Tibial artery (tissue), 4 donors: Measurements from ENCODE around the gene ZKSCAN1.

Source experiments
- DNase-seq, 2 donors: peaks; one replicate each; pipeline ENCODE4 v3.0.0-alpha.2; 2019
- H3K27ac ChIP-seq, 2 donors: fragments of 200-600 bp; sonication (generic) in 1 of 2; 1 replicate in 1 of 2; 2 replicates in 1 of 2; pipeline ENCODE4 v1.5.1; 2018 to 2019; ENCODE audit warnings: mild to moderate bottlenecking in 1 of 2
- H3K27me3 ChIP-seq, 2 donors: fragments of 200-600 bp; sonication (generic) in 1 of 2; one replicate each; pipeline versions ENCODE4 v1.5.1 to v1.6.0; 2016 to 2019
- H3K36me3 ChIP-seq, 3 donors: fragments of 200-600 bp; sonication (generic) in 2 of 3; one replicate each; pipeline ENCODE4 v1.5.1; 2016 to 2019; ENCODE audit warnings: mild to moderate bottlenecking in 2 of 3
- H3K4me1 ChIP-seq, 4 donors: fragments of 200-600 bp; sonication (generic) in 2 of 4; 1 replicate in 3 of 4; 2 replicates in 1 of 4; pipeline ENCODE4 v1.5.1; 2016 to 2019
- H3K4me3 ChIP-seq, 2 donors: fragments of 200-600 bp; sonication (generic) in 1 of 2; 1 replicate in 1 of 2; 2 replicates in 1 of 2; pipeline ENCODE4 v1.5.1; 2018 to 2019; ENCODE audit warnings: mild to moderate bottlenecking in 2 of 2
- H3K9me3 ChIP-seq, 3 donors: fragments of 200-600 bp; sonication (generic) in 1 of 3; one replicate each; pipeline ENCODE4 v1.5.1; 2016 to 2019
- intact Hi-C: fragments of 100-400 bp; cut with DNase I; formaldehyde crosslinking; loops from one replicate; pipeline ENCODE4 v1.15.0; 2023; ENCODE audit warnings: low total_unique reads
- TF ChIP-seq, protein P1 (sequence below), 2 experiments: fragments of 200-600 bp in 1 of 2; fragments of 450-650 bp in 1 of 2; IDR thresholded peaks; one replicate each; pipeline ENCODE4 v1.5.1; 2017 to 2019; ENCODE audit warnings: antibody characterized with exemption in 2 of 2, mild to moderate bottlenecking in 1 of 2, moderate library complexity in 1 of 2

ZKSCAN1 gene

DNA sequence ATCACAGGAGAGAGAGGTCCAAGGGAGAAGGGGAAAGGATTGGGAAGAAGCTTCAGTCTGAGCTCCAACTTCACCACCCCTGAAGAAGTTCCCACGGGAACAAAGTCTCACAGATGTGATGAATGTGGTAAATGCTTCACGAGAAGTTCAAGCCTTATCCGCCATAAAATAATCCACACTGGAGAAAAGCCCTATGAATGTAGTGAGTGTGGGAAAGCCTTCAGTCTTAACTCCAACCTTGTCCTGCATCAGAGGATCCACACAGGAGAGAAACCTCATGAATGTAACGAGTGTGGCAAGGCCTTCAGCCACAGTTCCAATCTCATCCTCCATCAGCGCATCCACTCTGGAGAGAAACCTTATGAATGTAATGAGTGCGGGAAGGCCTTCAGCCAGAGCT lies 18.1 kb downstream of the ZKSCAN1 start:
- H3K4me3 ChIP-seq = no peak overlapping the region
- H3K36me3 ChIP-seq = peaks cover 59 to 80% (median 70%) of the 10 kb centered on the region in 3 donors
- intact Hi-C loops = no loop called here
- H3K9me3 ChIP-seq = no peaks in the 10 kb centered on the region
- TF ChIP-seq, protein P1, sequence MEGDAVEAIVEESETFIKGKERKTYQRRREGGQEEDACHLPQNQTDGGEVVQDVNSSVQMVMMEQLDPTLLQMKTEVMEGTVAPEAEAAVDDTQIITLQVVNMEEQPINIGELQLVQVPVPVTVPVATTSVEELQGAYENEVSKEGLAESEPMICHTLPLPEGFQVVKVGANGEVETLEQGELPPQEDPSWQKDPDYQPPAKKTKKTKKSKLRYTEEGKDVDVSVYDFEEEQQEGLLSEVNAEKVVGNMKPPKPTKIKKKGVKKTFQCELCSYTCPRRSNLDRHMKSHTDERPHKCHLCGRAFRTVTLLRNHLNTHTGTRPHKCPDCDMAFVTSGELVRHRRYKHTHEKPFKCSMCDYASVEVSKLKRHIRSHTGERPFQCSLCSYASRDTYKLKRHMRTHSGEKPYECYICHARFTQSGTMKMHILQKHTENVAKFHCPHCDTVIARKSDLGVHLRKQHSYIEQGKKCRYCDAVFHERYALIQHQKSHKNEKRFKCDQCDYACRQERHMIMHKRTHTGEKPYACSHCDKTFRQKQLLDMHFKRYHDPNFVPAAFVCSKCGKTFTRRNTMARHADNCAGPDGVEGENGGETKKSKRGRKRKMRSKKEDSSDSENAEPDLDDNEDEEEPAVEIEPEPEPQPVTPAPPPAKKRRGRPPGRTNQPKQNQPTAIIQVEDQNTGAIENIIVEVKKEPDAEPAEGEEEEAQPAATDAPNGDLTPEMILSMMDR (IDR thresholded peaks at IDR 0.05) = no peak
- DNase-seq = no peak
- no peaks in the 10 kb centered on the region for H3K4me1 ChIP-seq
- no peak overlapping the region for H3K27ac ChIP-seq
- no peaks in the 10 kb centered on the region for H3K27me3 ChIP-seq

DNA sequence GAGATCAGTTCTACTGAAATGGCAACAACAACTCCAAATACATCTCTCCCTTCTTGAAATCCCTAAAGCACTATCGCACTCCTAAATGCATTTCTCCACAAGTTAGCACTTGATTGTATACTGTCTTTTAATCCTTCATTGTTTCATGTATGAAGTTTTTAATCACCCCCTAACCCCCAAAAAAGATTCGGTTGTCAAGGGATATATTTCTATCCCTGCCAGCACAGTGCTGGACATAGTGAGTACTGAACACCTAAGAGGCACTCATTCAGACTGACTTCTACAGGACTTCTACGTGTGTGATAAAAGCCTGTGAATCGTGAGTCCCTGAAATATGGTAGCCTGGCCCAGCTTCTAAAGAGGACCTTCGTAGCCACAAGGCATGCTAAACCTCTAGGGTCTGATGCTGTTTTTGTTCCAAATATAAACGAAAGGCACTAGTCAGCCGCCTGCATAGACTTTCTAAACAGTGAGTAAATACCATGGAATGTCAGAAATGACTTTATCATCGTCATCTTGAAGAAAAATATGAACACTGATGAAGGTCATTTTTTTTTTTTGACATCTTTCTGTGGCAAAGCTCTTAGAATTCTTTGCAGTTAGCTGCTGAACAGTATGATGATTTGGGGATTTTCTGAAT lies 19.6 kb downstream of the ZKSCAN1 start:
- TF ChIP-seq, protein P1 (IDR thresholded peaks at IDR 0.05) = no peak
- H3K4me3 ChIP-seq = no peak overlapping the region
- no peak overlapping the region for H3K27ac ChIP-seq
- H3K27me3 ChIP-seq = no peaks in the 10 kb centered on the region
- H3K9me3 ChIP-seq = no peaks in the 10 kb centered on the region
- no peaks in the 10 kb centered on the region for H3K4me1 ChIP-seq
- no peak for DNase-seq
- intact Hi-C loops = no loop called here
- H3K36me3 ChIP-seq = peaks cover 54 to 70% (median 62%) of the 10 kb centered on the region in 3 donors

DNA sequence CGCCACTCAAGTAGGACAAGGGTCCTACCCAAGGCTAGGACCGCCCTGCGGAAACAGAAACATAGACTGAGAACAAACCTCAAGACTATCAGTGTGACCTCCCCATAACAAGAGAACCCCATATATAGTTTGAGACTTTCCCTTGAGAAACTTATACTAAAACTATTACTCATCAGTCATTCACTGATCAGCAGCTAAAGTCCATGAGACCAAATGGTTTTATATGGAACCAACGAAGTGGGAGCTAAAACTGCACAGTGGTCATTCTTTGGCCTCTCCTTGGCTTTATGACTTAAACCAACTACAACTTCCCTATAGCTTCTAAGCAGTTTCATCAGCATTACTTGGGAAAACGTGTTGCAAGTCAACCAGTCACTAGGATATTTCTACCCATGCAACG lies 20.5 kb downstream of the ZKSCAN1 start:
- intact Hi-C loops = no loop called here
- no peak for DNase-seq
- peaks cover 45 to 62% (median 53%) of the 10 kb centered on the region in 3 donors for H3K36me3 ChIP-seq
- H3K9me3 ChIP-seq = no peaks in the 10 kb centered on the region
- TF ChIP-seq, protein P1 (IDR thresholded peaks at IDR 0.05) = no peak
- H3K27ac ChIP-seq = no peak overlapping the region
- no peaks in the 10 kb centered on the region for H3K27me3 ChIP-seq
- H3K4me1 ChIP-seq = no peaks in the 10 kb centered on the region
- no peak overlapping the region for H3K4me3 ChIP-seq

DNA sequence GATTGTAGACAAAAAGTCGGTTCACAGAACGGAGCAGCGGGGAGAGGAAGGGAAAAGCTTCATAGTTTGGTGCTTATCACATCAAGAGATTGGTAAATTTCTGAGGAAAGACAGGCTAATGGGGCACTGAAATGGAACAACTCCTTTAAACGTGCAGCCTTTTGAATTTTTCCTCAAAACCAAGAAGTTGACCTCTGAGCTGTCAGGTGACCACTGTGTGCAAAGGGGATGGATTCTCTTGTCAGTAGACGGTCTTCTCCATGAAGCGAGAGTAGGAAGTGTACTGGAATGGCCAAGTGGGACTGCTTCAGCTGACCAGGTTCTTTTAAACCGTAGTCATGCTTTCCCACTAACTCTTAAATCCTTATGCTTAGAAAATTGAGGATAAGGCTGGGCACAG lies 22.9 kb downstream of the ZKSCAN1 start:
- TF ChIP-seq, protein P1 (IDR thresholded peaks at IDR 0.05) = no peak
- Histone ChIP-seq H3K27me3 (no peaks in the 10 kb centered on the region), H3K36me3 (peaks cover 24 to 37% (median 30%) of the 10 kb centered on the region in 3 donors)

DNA sequence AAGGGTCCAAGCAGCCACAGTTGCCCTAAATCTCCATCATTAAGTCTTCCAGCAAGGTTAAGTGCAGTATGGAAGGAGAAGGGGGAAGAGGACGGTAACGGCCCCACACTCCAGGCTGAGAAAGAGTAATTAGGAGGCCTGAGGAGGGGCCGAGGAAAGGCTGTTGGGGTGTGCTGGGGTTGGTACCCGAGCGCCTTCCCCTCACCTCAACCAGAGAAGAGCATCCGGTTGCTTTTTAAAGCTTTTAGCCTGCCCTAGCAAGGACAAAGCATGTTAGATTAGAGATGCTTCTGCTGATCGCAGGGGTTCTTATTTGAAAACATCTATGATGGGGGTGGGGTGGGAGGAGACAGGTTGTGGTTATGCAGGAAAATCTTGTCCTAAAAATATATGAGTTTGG lies 25.2 kb downstream of the ZKSCAN1 start:
- Histone ChIP-seq H3K4me1 (no peaks in the 10 kb centered on the region), H3K4me3 (no peak overlapping the region), H3K27ac (no peak overlapping the region), H3K27me3 (no peaks in the 10 kb centered on the region), H3K36me3 (peaks cover 1 to 15% (median 10%) of the 10 kb centered on the region in 3 donors), H3K9me3 (no peaks in the 10 kb centered on the region)
- TF ChIP-seq, protein P1 (IDR thresholded peaks at IDR 0.05) = no peak
- no peak for DNase-seq
- intact Hi-C loops = no loop called here

More for the DNA sequence above, 22.9 kb downstream of the ZKSCAN1 start:
- H3K9me3 ChIP-seq = no peaks in the 10 kb centered on the region
- no peak for DNase-seq
- H3K4me3 ChIP-seq = no peak overlapping the region
- no peaks in the 10 kb centered on the region for H3K4me1 ChIP-seq
- no peak overlapping the region for H3K27ac ChIP-seq
- intact Hi-C loops = no loop called here
